HCT116 (cell line): ENCODE results near the gene WDR64. TPM values are rescaled to one million over a fixed set of nuclear protein-coding genes. Genes with fewer than 3 reads are reported as not detected.

Experiments used
- ATAC-seq: fragments of 200-7000 bp; cut with Tn5 transposase; 2 replicates; pipeline ENCODE4 v1.9.1; 2020; ENCODE audit warnings: mild to moderate bottlenecking, moderate library complexity
- BruUV-seq: library from RNA; stranded (reverse); fragments of 400-500 nt; replicated peaks from 2 replicates; lab custom pipeline; 2021; lab: Mats Ljungman, UMichigan
- CTCF ChIA-PET: fragments of 300-600 bp; sonication (Branson Sonifier 250); formaldehyde crosslinking; loops from one replicate; lab custom pipeline; 2021; ENCODE audit warnings: antibody characterized with exemption; lab: Charles Lee
- POLR2A ChIA-PET: fragments of 300-600, 350-600 bp; sonication (Branson Sonifier 250); formaldehyde crosslinking; loops from one replicate; lab custom pipeline; 2021; ENCODE audit warnings: antibody characterized with exemption; lab: Charles Lee
- RAD21 ChIA-PET, 2 experiments: fragments of 300-600 bp; sonication (Branson Sonifier 250); formaldehyde crosslinking; loops; one replicate each; lab custom pipeline; 2023; ENCODE audit warnings: low total read pairs in 2 of 2; ENCODE audit not compliant: uncharacterized antibody in 2 of 2, unreplicated experiment in 2 of 2, low non-redundant PET in 1 of 2; lab: Charles Lee
- DNase-seq: peaks from one replicate; pipeline ENCODE4 v3.0.0-alpha.2; 2010; ENCODE audit warnings: low read depth, low spot score
- H2AFZ ChIP-seq: fragments of 200-600 bp; shearing (Covaris generic), sonication (generic); 2 replicates; pipeline ENCODE4 v1.6.1; 2017; ENCODE audit warnings: low read depth, mixed run types, mixed read lengths, antibody characterized with exemption, low read length; ENCODE audit not compliant: poor library complexity, severe bottlenecking
- H3K27ac ChIP-seq: 2 replicates; pipeline ENCODE4 v1.5.1; 2012; ENCODE audit warnings: low read depth, low read length
- H3K27me3 ChIP-seq: fragments of 200-600 bp; sonication (generic); 2 replicates; pipeline ENCODE4 v1.6.1; 2016; ENCODE audit warnings: mixed run types, low read length, mixed read lengths; ENCODE audit not compliant: insufficient read depth
- H3K36me3 ChIP-seq, 2 experiments: fragments of 200-500 bp in 1 of 2; fragments of 200-600 bp in 1 of 2; sonication (Bioruptor generic) in 1 of 2; sonication (generic) in 1 of 2; 2 replicates each; pipeline versions ENCODE4 v1.5.1 to v1.6.1; 2014 to 2016; ENCODE audit warnings: low read length in 2 of 2, inconsistent platforms in 1 of 2, mixed read lengths in 1 of 2, mixed run types in 1 of 2; ENCODE audit not compliant: insufficient read depth in 2 of 2, control insufficient read depth in 1 of 2
- H3K4me1 ChIP-seq, 2 experiments: fragments of 200-600 bp in 1 of 2; sonication (generic) in 1 of 2; 2 replicates each; pipeline versions ENCODE4 v1.5.1 to v1.6.1; 2012 to 2017; ENCODE audit warnings: low read length in 2 of 2, inconsistent platforms in 1 of 2, mild to moderate bottlenecking in 1 of 2, mixed read lengths in 1 of 2, mixed run types in 1 of 2, moderate library complexity in 1 of 2; ENCODE audit not compliant: insufficient read depth in 2 of 2, control insufficient read depth in 1 of 2
- H3K4me2 ChIP-seq: fragments of 200-600 bp; sonication (generic); 2 replicates; pipeline ENCODE4 v1.6.1; 2017; ENCODE audit warnings: mixed run types, low read length, mixed read lengths
- H3K4me3 ChIP-seq, 2 experiments: fragments of 200-600 bp in 1 of 2; sonication (generic) in 1 of 2; replicated peaks in 1 of 2; 2 replicates each; pipeline ENCODE4 v1.5.1; 2011 to 2016; ENCODE audit warnings: low read length in 2 of 2, control low read depth in 1 of 2, low read depth in 1 of 2, mild to moderate bottlenecking in 1 of 2, mixed read lengths in 1 of 2, mixed run types in 1 of 2
- H3K79me2 ChIP-seq: fragments of 200-600 bp; sonication (generic); 2 replicates; pipeline ENCODE4 v1.6.1; 2017; ENCODE audit warnings: mild to moderate bottlenecking, mixed run types, low read length, moderate library complexity, mixed read lengths; ENCODE audit not compliant: insufficient read depth
- H3K9ac ChIP-seq: fragments of 200-600 bp; sonication (generic); 2 replicates; pipeline ENCODE4 v1.6.1; 2016; ENCODE audit warnings: low read length, mixed read lengths
- H3K9me2 ChIP-seq: fragments of 200-600 bp; sonication (generic), shearing (Covaris generic); 2 replicates; pipeline ENCODE4 v1.6.1; 2017; ENCODE audit warnings: mixed run types, mild to moderate bottlenecking, moderate library complexity; ENCODE audit not compliant: insufficient read depth
- H3K9me3 ChIP-seq, 2 experiments: fragments of 200-500 bp in 1 of 2; fragments of 200-600 bp in 1 of 2; sonication (Bioruptor generic) in 1 of 2; sonication (generic) in 1 of 2; 2 replicates each; pipeline ENCODE4 v1.6.1; 2014 to 2017; ENCODE audit warnings: low read length in 2 of 2, mixed read lengths in 2 of 2, inconsistent platforms in 1 of 2, low read depth in 1 of 2, mild to moderate bottlenecking in 1 of 2, mixed run types in 1 of 2, moderate library complexity in 1 of 2; ENCODE audit not compliant: control insufficient read depth in 1 of 2, insufficient read depth in 1 of 2
- H4K20me1 ChIP-seq: fragments of 200-600 bp; sonication (generic), shearing (Covaris generic); 2 replicates; pipeline ENCODE4 v1.6.1; 2017; ENCODE audit warnings: mixed run types, mild to moderate bottlenecking, moderate library complexity; ENCODE audit not compliant: insufficient read depth
- CBX3 ChIP-seq: IDR thresholded peaks from 2 replicates; pipeline ENCODE4 v1.6.1; 2012; ENCODE audit warnings: low read depth
- CEBPB ChIP-seq: IDR thresholded peaks from 2 replicates; pipeline ENCODE4 v1.6.1; 2012; ENCODE audit warnings: low read depth
- EGR1 ChIP-seq: IDR thresholded peaks from 2 replicates; pipeline ENCODE4 v1.6.1; 2012; ENCODE audit warnings: low read depth
- ELF1 ChIP-seq: IDR thresholded peaks from 2 replicates; pipeline ENCODE4 v1.6.1; 2012; ENCODE audit warnings: low read depth, borderline replicate concordance
- EZH2phosphoT487 ChIP-seq: fragments of 200-600 bp; IDR thresholded peaks from 2 replicates; pipeline ENCODE4 v1.6.1; 2018; ENCODE audit warnings: antibody characterized with exemption, borderline replicate concordance
- FOSL1 ChIP-seq: IDR thresholded peaks from 2 replicates; pipeline ENCODE4 v1.6.1; 2012; ENCODE audit warnings: low read depth
- POLR2A ChIP-seq: IDR thresholded peaks from 2 replicates; pipeline ENCODE4 v1.7.0; 2011; ENCODE audit warnings: borderline replicate concordance; ENCODE audit not compliant: insufficient read depth, insufficient read length; ENCODE audit errors: extremely low read depth
- RAD21 ChIP-seq: IDR thresholded peaks from 2 replicates; pipeline ENCODE4 v1.6.1; 2012; ENCODE audit warnings: low read depth, mild to moderate bottlenecking
- YY1 ChIP-seq: IDR thresholded peaks from 2 replicates; pipeline ENCODE4 v1.6.1; 2011; ENCODE audit warnings: low read length, low read depth, moderate library complexity, mild to moderate bottlenecking; ENCODE audit not compliant: insufficient replicate concordance; ENCODE audit errors: extremely low read depth
- ZFX ChIP-seq: fragments of 450-650 bp; IDR thresholded peaks from 2 replicates; pipeline ENCODE4 v1.6.1; 2017
- ZNF274 ChIP-seq: fragments of 200-500 bp; sonication (Bioruptor generic); IDR thresholded peaks from 2 replicates; pipeline ENCODE4 v1.6.1; 2014; ENCODE audit warnings: mild to moderate bottlenecking, low read depth, low read length, inconsistent platforms
- intact Hi-C: fragments of 100-400 bp; cut with micrococcal nuclease; formaldehyde crosslinking; loops from 2 replicates; pipeline ENCODE4 v1.10.0; 2022
- total RNA-seq: library from RNA; stranded (reverse); gene quantifications from one replicate; pipeline ENCODE4 v1.2.1, GENCODE V29; 2021; ENCODE audit not compliant: unreplicated experiment
- TF ChIP-seq, protein P1 (sequence below): IDR thresholded peaks from 2 replicates; pipeline ENCODE4 v1.6.1; 2012; ENCODE audit warnings: low read depth
- TF ChIP-seq, protein P2 (sequence below): IDR thresholded peaks from 2 replicates; pipeline ENCODE4 v1.6.1; 2012
- TF ChIP-seq, protein P3 (sequence below): IDR thresholded peaks from 2 replicates; pipeline ENCODE4 v1.6.1; 2011; ENCODE audit warnings: mild to moderate bottlenecking, low read length, moderate library complexity; ENCODE audit not compliant: insufficient replicate concordance; ENCODE audit errors: extremely low read depth

WDR64 gene
- total RNA-seq, 1 experiment from 2014 or later, result not detected

DNA sequence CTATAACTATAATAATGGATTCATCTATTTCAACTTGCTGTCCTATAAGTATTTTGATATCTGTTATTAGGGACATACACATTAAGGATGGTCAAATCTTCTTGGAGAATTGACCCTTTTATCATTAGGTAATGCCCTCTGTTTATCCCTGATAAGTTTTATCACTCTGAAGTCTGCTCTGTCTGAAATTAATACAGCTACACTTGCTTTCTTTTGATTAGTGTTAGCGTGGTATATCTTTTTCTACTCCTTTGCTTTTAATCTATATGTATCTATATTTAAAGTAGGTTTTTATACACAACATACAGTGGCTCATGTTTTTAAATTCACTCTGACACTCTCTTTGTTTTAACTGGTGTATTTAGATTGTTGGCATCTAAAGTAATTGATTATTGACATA is 126.0 kb downstream of the WDR64 start:
- CTCF ChIA-PET, result no interaction called here
- DNase-seq, result no peak
- intact Hi-C loops, result no loop called here
- Histone ChIP-seq H3K27me3 (no peaks in the 10 kb centered on the region), H3K27ac (no peak overlapping the region), H3K9me3 (no peaks in the 10 kb centered on the region), H3K9me2 (no peaks in the 10 kb centered on the region), H3K4me2 (no peak overlapping the region)
- no peak for TF ChIP-seq FOSL1
- TF ChIP-seq, all 23 proteins: peak for 0
- no TSS peak for BruUV-seq
- no peak for ATAC-seq
- ChIA-PET POLR2A (no interaction called here), RAD21 (no interaction called here)
- H3K36me3 ChIP-seq, result no peaks in the 10 kb centered on the region
- no peaks in the 10 kb centered on the region for H3K79me2 ChIP-seq
- no peak overlapping the region for H2AFZ ChIP-seq
- H3K4me3 ChIP-seq, result no peak overlapping the region
- no peak overlapping the region for H3K9ac ChIP-seq
- no peaks in the 10 kb centered on the region for H4K20me1 ChIP-seq
- no peaks in the 10 kb centered on the region for H3K4me1 ChIP-seq

DNA sequence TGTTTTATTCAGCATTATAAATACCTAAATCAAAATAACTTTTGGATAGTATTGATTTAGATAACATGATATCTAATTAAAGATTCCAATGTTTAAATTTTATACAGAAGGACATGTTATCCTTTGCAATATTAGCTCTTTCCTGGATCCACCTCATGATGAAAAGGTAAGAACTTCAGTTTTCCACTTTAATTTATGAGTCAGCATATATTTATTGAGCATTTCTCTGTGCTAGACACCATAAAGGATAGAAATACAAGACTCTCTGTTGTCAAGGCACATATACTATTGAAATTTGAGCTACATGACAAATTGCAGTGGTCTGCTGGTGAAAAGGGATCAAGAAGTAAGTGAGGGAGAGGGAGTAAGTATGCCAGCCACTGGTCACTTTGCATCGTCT is 127.8 kb downstream of the WDR64 start:
- POLR2A ChIA-PET, result no interaction called here
- Histone ChIP-seq H4K20me1 (no peaks in the 10 kb centered on the region), H3K4me3 (no peak overlapping the region), H3K27ac (no peak overlapping the region), H3K4me1 (no peaks in the 10 kb centered on the region), H3K79me2 (no peaks in the 10 kb centered on the region), H3K9me3 (no peaks in the 10 kb centered on the region), H3K9ac (no peak overlapping the region), H2AFZ (no peak overlapping the region), H3K4me2 (no peak overlapping the region), H3K9me2 (no peaks in the 10 kb centered on the region), H3K27me3 (no peaks in the 10 kb centered on the region), H3K36me3 (no peaks in the 10 kb centered on the region)
- RAD21 ChIA-PET, result no interaction called here
- DNase-seq (no peak), ATAC-seq (no peak)
- intact Hi-C loops, result no loop called here
- CTCF ChIA-PET, result no interaction called here
- no peak for TF ChIP-seq EGR1
- no peak for TF ChIP-seq EZH2phosphoT487
- no peak for TF ChIP-seq ZFX
- no peak for TF ChIP-seq CBX3
- TF ChIP-seq RAD21, result no peak
- TF ChIP-seq CEBPB, result no peak
- TF ChIP-seq YY1, result no peak
- no peak for TF ChIP-seq ELF1
- TF ChIP-seq POLR2A, result no peak
- TF ChIP-seq, protein P1, sequence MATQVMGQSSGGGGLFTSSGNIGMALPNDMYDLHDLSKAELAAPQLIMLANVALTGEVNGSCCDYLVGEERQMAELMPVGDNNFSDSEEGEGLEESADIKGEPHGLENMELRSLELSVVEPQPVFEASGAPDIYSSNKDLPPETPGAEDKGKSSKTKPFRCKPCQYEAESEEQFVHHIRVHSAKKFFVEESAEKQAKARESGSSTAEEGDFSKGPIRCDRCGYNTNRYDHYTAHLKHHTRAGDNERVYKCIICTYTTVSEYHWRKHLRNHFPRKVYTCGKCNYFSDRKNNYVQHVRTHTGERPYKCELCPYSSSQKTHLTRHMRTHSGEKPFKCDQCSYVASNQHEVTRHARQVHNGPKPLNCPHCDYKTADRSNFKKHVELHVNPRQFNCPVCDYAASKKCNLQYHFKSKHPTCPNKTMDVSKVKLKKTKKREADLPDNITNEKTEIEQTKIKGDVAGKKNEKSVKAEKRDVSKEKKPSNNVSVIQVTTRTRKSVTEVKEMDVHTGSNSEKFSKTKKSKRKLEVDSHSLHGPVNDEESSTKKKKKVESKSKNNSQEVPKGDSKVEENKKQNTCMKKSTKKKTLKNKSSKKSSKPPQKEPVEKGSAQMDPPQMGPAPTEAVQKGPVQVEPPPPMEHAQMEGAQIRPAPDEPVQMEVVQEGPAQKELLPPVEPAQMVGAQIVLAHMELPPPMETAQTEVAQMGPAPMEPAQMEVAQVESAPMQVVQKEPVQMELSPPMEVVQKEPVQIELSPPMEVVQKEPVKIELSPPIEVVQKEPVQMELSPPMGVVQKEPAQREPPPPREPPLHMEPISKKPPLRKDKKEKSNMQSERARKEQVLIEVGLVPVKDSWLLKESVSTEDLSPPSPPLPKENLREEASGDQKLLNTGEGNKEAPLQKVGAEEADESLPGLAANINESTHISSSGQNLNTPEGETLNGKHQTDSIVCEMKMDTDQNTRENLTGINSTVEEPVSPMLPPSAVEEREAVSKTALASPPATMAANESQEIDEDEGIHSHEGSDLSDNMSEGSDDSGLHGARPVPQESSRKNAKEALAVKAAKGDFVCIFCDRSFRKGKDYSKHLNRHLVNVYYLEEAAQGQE, result no peak
- TF ChIP-seq, protein P2, sequence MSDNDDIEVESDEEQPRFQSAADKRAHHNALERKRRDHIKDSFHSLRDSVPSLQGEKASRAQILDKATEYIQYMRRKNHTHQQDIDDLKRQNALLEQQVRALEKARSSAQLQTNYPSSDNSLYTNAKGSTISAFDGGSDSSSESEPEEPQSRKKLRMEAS, result no peak
- no peak for TF ChIP-seq ZNF274
- TF ChIP-seq, protein P3, sequence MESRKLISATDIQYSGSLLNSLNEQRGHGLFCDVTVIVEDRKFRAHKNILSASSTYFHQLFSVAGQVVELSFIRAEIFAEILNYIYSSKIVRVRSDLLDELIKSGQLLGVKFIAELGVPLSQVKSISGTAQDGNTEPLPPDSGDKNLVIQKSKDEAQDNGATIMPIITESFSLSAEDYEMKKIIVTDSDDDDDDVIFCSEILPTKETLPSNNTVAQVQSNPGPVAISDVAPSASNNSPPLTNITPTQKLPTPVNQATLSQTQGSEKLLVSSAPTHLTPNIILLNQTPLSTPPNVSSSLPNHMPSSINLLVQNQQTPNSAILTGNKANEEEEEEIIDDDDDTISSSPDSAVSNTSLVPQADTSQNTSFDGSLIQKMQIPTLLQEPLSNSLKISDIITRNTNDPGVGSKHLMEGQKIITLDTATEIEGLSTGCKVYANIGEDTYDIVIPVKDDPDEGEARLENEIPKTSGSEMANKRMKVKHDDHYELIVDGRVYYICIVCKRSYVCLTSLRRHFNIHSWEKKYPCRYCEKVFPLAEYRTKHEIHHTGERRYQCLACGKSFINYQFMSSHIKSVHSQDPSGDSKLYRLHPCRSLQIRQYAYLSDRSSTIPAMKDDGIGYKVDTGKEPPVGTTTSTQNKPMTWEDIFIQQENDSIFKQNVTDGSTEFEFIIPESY, result no peak
- no TSS peak for BruUV-seq
